Head of caudate nucleus (tissue), 42 donors: ENCODE measurements around the gene RGL2.
"Not testable (repeated sequence)": the region's sequence is repeated elsewhere in the genome, so short reads cannot be mapped to it uniquely, and the experiment has no call there.

Experiments
- DNase-seq, 42 donors: peaks; one replicate each; pipeline versions ENCODE4 v3.0.0 to v3.0.0-alpha.2; 2020 to 2021; ENCODE audit warnings: mixed read lengths in 7 of 42
- intact Hi-C: fragments of 100-400 bp; cut with DNase I; formaldehyde crosslinking; loops from one replicate; pipeline ENCODE4 v1.15.0; 2022

The RGL2 gene

GRCh38 chr6:33297406-33297955 lies 1.3 kb downstream of the RGL2 start:
- DNase-seq = peak in 13 of 42 donors; percentile 23 to 56 (median 34)
- intact Hi-C loops = loop anchor here (10.0 kb wide), 1 partner anchor 117 kb away; the partner anchor contains the start of genes CUTA and PHF1

- intact Hi-C loops = loop anchor here (10.0 kb wide), 1 partner anchor 118 kb away; the partner anchor contains the start of genes CUTA and PHF1
- DNase-seq = no peak
These were observed 1.8 kb downstream of the RGL2 start for GRCh38 chr6:33296797-33297405.

GRCh38 chr6:33295621-33296369 lies 2.9 kb downstream of the RGL2 start:
- no peak for DNase-seq
- intact Hi-C loops = loop anchor here (10.0 kb wide), 1 partner anchor 119 kb away; the partner anchor contains the start of genes CUTA and PHF1

- intact Hi-C loops = loop anchor here (10.0 kb wide), 1 partner anchor 121 kb away; the partner anchor contains the start of genes CUTA and PHF1
These were observed 4.5 kb downstream of the RGL2 start for GRCh38 chr6:33294086-33294823.

GRCh38 chr6:33292996-33293682 lies 5.6 kb downstream of the RGL2 start:
- intact Hi-C loops = loop anchor here (10.0 kb wide), 1 partner anchor 122 kb away; the partner anchor contains the start of genes CUTA and PHF1
- no peak for DNase-seq

More at GRCh38 chr6:33294086-33294823, 4.5 kb downstream of the RGL2 start:
- DNase-seq = no peak

GRCh38 chr6:33290459-33290858 lies 8.3 kb downstream of the RGL2 start:
- no peak for DNase-seq
- intact Hi-C loops = loop anchor here (10.0 kb wide), 1 partner anchor 124 kb away; the partner anchor contains the start of genes CUTA and PHF1

- DNase-seq = no peak
- intact Hi-C loops = loop anchor here (1.0 to 10.0 kb wide), 2 partner anchors 9 to 125 kb away; partner anchors contain the start of genes CUTA and PHF1
These were observed 8.9 kb downstream of the RGL2 start for GRCh38 chr6:33289784-33290315.

GRCh38 chr6:33288921-33289783 lies 9.6 kb downstream of the RGL2 start, which contains the start of the genes PFDN6 and WDR46:
Gene PFDN6, plus strand, starts transcription at chr6:33289601. Its CDS starts 256 bp downstream, at chr6:33289857.
Gene WDR46, minus strand, starts transcription at chr6:33289239. Its CDS starts 69 bp downstream, at chr6:33289170.
- intact Hi-C loops = loop anchor here (1.0 kb wide), 1 partner anchor 10 kb away; no protein-coding TSS in a partner anchor

GRCh38 chr6:33288141-33288920 lies 10.4 kb downstream of the RGL2 start:
- no peak for DNase-seq
- intact Hi-C loops = no loop called here

More at GRCh38 chr6:33288921-33289783, 9.6 kb downstream of the RGL2 start, which contains the start of the genes PFDN6 and WDR46:
- DNase-seq = peak; percentile 71 to 96 (median 90)

GRCh38 chr6:33286946-33287914 lies 11.5 kb downstream of the RGL2 start:
- intact Hi-C loops = no loop called here
- no peak for DNase-seq

- intact Hi-C loops, DNase-seq: not testable (repeated sequence)
These were observed 13.5 kb downstream of the RGL2 start for GRCh38 chr6:33285214-33285613.

GRCh38 chr6:33280539-33280938 lies 18.2 kb downstream of the RGL2 start:
- intact Hi-C loops = no loop called here
- DNase-seq = no peak

GRCh38 chr6:33279971-33280511 lies 18.7 kb downstream of the RGL2 start:
- no peak for DNase-seq

GRCh38 chr6:33279257-33279695 lies 19.5 kb downstream of the RGL2 start:
- intact Hi-C loops = no loop called here

More at GRCh38 chr6:33279971-33280511, 18.7 kb downstream of the RGL2 start:
- intact Hi-C loops = no loop called here

More at GRCh38 chr6:33279257-33279695, 19.5 kb downstream of the RGL2 start:
- no peak for DNase-seq
